Osteocyte (in vitro differentiated cells): ENCODE data around the gene FGF14. TPM values are rescaled to one million over a fixed set of nuclear protein-coding genes. Genes with fewer than 3 reads are reported as not detected.
"Not testable (repeated sequence)": the region's sequence is repeated elsewhere in the genome, so short reads cannot be mapped to it uniquely, and the experiment has no call there.

Experiments used
- DNase-seq: peaks from one replicate; pipeline ENCODE4 v3.0.0; 2021; ENCODE audit warnings: mixed read lengths; ENCODE audit not compliant: unreplicated experiment; ENCODE audit errors: extremely low spot score
- H3K27ac Mint-ChIP-seq: one replicate; pipeline ENCODE4 v1.8.0; 2021; ENCODE audit warnings: mild to moderate bottlenecking, mixed read lengths; ENCODE audit not compliant: unreplicated experiment
- H3K27me3 Mint-ChIP-seq: one replicate; pipeline ENCODE4 v1.8.0; 2021; ENCODE audit warnings: mixed read lengths; ENCODE audit not compliant: unreplicated experiment
- H3K36me3 Mint-ChIP-seq: one replicate; pipeline ENCODE4 v1.8.0; 2021; ENCODE audit warnings: mixed read lengths; ENCODE audit not compliant: unreplicated experiment
- H3K4me1 Mint-ChIP-seq: one replicate; pipeline ENCODE4 v1.8.0; 2021; ENCODE audit warnings: mixed read lengths; ENCODE audit not compliant: unreplicated experiment
- H3K4me3 Mint-ChIP-seq: one replicate; pipeline ENCODE4 v1.8.0; 2021; ENCODE audit warnings: mild to moderate bottlenecking, moderate library complexity, mixed read lengths; ENCODE audit not compliant: unreplicated experiment
- H3K9me3 Mint-ChIP-seq: one replicate; pipeline ENCODE4 v1.8.0; 2021; ENCODE audit warnings: mixed read lengths; ENCODE audit not compliant: unreplicated experiment
- total RNA-seq: library from RNA; stranded (reverse); gene quantifications from 2 replicates; pipeline ENCODE4 v1.2.1, GENCODE V29; 2021
- TF ChIP-seq, protein P1 (sequence below): fragments of 200-600 bp; sonication (generic); IDR thresholded peaks from 2 replicates; pipeline ENCODE4 v1.5.0; 2021; ENCODE audit warnings: antibody characterized with exemption, mild to moderate bottlenecking, moderate library complexity

The FGF14 gene
- total RNA-seq, 1 donor from 2014 or later, result 0.24 TPM

DNA sequence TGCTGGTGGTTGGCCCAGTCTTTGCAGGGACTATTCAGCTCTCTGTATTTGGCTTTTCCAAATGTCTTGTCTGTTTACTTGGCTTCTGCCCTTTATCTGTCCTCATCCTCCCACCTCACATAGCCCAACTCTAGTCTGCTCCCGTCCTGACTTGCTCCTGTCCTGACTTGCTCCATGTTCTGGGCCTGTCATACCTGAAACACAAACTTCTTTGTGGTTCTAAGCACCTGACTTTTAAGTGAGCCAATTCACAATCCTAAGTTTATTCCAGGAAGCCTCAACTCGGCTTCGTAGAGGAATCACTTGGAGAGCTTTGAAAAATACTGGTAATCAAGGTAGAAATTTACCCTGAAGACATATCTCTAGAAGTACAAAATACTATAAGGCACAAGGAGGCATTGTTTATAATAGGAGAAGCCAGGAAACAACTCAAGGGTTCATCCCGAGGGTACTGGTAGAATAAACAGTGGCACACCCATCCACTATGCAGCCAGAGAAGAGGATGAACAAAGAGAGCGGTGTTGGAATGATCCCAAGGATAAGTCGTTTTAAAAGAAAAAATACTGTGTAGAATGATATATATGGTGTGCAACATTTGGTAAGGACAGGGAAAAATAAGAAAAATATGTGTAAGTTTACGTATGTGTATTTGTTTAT is 284.5 kb downstream of the FGF14 start:
- TF ChIP-seq, protein P1, sequence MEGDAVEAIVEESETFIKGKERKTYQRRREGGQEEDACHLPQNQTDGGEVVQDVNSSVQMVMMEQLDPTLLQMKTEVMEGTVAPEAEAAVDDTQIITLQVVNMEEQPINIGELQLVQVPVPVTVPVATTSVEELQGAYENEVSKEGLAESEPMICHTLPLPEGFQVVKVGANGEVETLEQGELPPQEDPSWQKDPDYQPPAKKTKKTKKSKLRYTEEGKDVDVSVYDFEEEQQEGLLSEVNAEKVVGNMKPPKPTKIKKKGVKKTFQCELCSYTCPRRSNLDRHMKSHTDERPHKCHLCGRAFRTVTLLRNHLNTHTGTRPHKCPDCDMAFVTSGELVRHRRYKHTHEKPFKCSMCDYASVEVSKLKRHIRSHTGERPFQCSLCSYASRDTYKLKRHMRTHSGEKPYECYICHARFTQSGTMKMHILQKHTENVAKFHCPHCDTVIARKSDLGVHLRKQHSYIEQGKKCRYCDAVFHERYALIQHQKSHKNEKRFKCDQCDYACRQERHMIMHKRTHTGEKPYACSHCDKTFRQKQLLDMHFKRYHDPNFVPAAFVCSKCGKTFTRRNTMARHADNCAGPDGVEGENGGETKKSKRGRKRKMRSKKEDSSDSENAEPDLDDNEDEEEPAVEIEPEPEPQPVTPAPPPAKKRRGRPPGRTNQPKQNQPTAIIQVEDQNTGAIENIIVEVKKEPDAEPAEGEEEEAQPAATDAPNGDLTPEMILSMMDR, result no peak
- no peak overlapping the region for H3K27ac Mint-ChIP-seq
- no peaks in the 10 kb centered on the region for H3K36me3 Mint-ChIP-seq
- no peaks in the 10 kb centered on the region for H3K9me3 Mint-ChIP-seq
- peaks cover 40% of the 10 kb centered on the region for H3K27me3 Mint-ChIP-seq
- DNase-seq, result no peak
- no peak overlapping the region for H3K4me3 Mint-ChIP-seq
- no peaks in the 10 kb centered on the region for H3K4me1 Mint-ChIP-seq

DNA sequence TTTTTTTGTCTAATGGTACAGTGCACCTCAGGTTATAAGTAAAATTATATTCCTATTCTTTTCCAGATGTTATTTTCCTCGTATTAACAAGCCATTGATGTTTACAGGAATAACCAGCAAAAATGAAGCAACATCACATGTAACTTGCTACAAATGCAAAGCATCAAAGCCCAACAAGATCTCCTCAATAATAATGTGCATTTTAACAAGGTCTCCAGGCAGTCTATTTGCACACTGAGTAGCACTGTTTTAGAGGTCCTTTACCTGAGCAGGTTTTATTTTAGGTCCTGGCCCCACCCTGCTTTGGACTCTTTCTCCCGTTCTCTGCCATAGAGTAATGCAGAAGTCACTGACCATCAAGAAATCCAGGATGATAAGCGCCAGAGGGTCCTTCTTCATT is 298.4 kb downstream of the FGF14 start:
- H3K4me1 Mint-ChIP-seq, result no peaks in the 10 kb centered on the region
- DNase-seq, result no peak
- no peak overlapping the region for H3K4me3 Mint-ChIP-seq
- no peaks in the 10 kb centered on the region for H3K36me3 Mint-ChIP-seq
- H3K27me3 Mint-ChIP-seq, result peaks cover 40% of the 10 kb centered on the region
- H3K9me3 Mint-ChIP-seq, result no peaks in the 10 kb centered on the region
- H3K27ac Mint-ChIP-seq, result no peak overlapping the region
- TF ChIP-seq, protein P1, result no peak

DNA sequence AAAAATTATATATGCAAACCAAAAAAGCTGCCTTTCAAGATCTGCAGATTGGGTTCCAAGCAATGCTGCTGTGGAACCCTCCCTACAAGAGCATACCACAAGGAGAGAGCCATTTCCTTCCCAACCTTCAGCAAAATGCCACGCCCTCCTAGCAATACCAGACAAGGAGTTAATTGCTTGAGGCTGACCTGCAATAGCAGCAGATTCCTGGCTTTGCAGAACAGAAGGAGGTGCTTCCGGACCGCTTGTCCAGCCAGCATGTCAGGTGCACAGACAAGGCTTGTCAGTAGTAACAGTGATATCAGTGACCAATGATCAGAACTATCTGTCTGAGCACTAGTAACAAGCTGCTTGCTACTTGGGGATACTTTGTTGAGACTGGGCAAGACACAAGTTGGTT is 301.6 kb downstream of the FGF14 start:
- TF ChIP-seq, protein P1, result no peak
- Mint-ChIP-seq H3K36me3 (no peaks in the 10 kb centered on the region), H3K27me3 (peaks cover 26% of the 10 kb centered on the region), H3K27ac (no peak overlapping the region), H3K9me3 (no peaks in the 10 kb centered on the region), H3K4me1 (no peaks in the 10 kb centered on the region), H3K4me3 (no peak overlapping the region)
- no peak for DNase-seq

DNA sequence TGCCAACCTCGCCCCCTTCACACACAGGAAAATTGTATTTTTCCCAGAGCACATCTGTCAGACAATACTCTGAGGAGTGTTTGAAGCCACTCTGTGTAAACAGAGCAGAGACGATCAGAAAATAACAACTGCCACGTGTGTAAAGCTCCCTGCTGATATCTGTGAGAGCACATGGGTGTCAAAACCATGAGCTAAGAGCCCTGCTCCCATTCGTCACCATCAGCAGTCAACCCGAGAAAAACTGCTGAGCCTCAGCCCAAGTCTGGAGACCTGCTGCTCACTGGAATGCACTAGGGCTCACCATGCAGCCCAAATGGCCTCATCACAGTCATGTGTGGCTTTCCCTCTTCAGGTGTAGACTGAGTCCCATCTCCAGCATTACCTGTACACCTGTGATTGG is 304.1 kb downstream of the FGF14 start:
- Mint-ChIP-seq H3K27ac (no peak overlapping the region), H3K36me3 (no peaks in the 10 kb centered on the region), H3K27me3 (peaks cover 13% of the 10 kb centered on the region)

DNA sequence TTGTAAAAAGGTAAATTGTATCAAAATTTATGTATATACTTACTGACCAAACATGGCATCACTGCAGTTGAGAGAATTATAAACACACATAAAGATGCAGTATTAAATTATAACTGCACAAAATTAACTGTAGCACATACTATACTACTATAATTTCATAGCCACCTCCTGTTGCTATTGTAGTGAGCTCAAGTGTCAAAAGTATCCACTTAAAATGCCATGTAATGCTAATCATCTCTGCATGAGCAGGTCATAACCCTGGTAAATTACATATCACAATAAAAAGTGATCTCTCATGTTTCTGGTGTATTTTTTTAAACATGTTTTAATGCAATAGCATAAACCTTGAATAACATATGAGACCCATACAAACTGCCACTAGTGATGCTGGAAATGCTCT is 308.6 kb downstream of the FGF14 start:
- H3K27ac Mint-ChIP-seq, H3K4me1 Mint-ChIP-seq, H3K4me3 Mint-ChIP-seq, H3K36me3 Mint-ChIP-seq, H3K9me3 Mint-ChIP-seq, DNase-seq: not testable (repeated sequence)
- H3K27me3 Mint-ChIP-seq, result peaks cover 33% of the 10 kb centered on the region

More for the DNA sequence above, 304.1 kb downstream of the FGF14 start:
- no peak for DNase-seq
- TF ChIP-seq, protein P1, result no peak
- no peak overlapping the region for H3K4me3 Mint-ChIP-seq
- no peaks in the 10 kb centered on the region for H3K4me1 Mint-ChIP-seq
- no peaks in the 10 kb centered on the region for H3K9me3 Mint-ChIP-seq

DNA sequence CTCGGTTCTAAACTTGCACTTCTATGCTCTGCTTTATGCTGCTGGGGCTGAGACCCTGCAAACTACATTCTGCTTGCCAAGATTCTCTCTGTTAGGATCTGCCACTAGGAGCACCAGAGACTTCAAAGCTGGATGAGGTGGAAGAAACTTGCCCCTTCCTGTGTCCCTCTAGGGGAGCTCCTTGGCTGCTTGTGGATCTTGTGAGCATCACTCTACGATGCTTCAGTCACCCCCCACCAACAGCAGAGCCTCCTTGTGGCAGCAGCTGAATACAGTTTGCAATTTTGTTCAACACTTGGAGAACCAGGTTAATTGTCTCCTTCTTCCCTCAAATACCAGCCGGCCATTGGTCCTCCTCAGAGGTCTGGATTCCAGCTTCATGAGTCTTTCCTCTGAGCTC is 310.6 kb downstream of the FGF14 start:
- Mint-ChIP-seq H3K27ac (no peak overlapping the region), H3K4me3 (no peak overlapping the region), H3K4me1 (no peaks in the 10 kb centered on the region), H3K9me3 (no peaks in the 10 kb centered on the region), H3K36me3 (no peaks in the 10 kb centered on the region), H3K27me3 (peaks cover 39% of the 10 kb centered on the region)
- DNase-seq, result no peak
- TF ChIP-seq, protein P1, result peak; percentile 26
